Measurements from ENCODE around the gene CABLES1.
"Not testable (repeated sequence)": the region's sequence is repeated elsewhere in the genome, so short reads cannot be mapped to it uniquely, and the experiment has no call there.

CABLES1 gene

GRCh38 chr18:23272498-23273232 lies 137.4 kb downstream of the CABLES1 start:
- no peak for DNase-seq

DNA sequence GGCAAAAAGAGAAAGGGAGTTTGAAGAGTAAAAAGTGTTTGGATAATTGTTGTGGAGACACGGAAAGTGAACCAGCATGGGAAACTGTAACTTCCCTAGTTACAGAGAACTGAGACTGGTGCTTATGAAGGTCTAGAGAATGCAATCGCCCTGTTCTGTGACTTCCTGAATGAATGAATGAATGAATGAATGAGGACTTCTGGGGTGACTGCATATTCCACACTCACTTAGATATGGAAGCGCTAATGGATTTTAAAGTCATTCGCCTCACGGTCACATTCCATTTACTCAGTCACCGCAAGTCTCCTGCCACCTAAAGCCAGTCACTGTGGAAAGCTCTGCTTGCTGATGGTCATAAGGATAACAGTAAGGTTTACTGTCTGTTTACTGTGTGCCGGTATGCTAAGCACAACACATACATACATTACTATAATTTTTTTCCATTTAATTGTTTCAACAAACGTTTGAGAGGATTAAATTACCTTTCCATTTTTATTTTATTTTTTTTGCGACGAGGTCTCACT lies 138.2 kb downstream of the CABLES1 start:
- DNase-seq = no peak

DNA sequence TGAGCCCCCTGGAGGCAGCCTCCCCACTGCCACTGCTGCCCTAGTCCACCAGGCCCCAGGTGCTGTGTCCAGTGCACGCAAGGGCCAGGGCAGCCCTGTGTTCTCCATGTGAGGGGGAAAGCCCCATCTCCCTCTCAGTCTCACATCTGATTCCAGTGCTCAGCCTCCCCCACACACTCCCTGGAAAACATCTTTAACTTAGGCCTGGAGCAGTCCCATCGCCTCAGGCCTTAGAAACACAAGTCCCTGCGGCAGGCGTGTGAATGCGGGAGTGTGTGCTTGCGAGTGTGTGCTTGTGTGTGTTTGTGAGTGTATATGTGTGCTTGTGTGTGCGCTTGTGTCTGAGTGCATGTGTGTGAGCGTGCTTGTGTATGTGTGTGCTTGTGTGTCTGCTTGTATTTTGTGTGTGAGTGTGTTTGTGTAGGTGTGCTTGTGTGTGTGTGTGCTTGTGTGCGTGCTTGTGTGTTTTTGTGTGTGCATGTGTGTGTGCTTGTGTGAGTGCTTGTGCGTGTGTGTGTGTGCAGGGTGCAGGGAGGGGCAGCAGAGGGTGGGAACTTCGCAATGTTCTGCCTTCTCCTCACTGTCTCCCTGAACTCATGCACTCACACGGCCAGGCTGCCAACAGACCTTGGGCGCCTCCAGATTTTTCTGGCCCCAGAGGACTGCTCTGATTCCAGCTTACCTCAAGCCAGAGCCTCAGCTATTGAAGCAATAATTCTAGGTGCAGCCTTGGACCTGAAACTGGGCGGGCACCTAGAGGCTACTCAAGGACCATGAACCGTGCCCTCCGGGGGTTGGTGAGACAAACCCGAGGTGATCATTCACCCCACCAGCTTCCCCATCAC lies 139.6 kb downstream of the CABLES1 start:
- no peak for DNase-seq

DNA sequence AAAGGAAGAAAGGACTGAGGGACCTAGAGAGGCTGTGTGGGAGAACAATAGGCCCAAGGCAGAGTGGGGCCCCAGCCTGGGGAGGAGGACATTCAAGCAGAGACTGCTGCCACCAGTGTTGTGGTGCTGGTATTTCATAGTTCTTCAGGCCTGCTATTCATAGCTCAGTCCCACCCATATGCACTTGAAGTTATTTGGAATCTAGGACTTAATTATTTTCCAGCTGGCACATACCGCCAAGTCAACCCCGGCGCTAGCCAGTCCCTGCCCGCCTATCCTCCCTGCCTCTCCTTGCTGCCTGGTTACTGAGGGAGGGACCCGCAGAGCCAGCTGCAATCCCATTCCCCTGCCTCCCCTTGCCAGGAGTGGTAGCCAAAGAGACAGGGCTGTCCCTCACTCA lies 141.2 kb downstream of the CABLES1 start:
- no peak for DNase-seq

GRCh38 chr18:23277399-23277798 lies 142.1 kb downstream of the CABLES1 start:
- DNase-seq = no peak

DNA sequence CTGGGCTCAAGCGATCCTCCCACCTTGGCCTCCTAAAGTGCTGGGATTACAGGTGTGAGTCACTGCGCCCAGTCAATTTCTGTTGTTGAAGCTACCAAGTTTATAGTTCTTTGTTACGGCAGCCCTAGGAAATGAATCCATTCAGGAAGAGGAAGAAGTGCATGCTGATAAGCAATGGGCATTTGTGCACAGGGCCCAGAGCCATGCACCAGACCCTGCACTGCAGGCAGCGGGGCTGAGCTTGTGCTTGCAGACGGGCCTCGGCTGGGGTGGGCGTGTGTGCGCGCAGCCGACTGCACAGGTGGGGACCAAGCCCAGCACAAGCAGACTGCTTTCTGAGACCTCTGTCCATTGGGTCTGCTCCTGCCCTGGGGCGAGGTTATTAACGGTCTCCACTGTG lies 144.6 kb downstream of the CABLES1 start:
- DNase-seq = no peak

GRCh38 chr18:23280844-23281243 lies 145.6 kb downstream of the CABLES1 start:
- no peak for DNase-seq

- DNase-seq = no peak
Observed at GRCh38 chr18:23281626-23282436, 146.5 kb downstream of the CABLES1 start.

- no peak for DNase-seq
Observed at GRCh38 chr18:23282437-23282781, 147.1 kb downstream of the CABLES1 start.

GRCh38 chr18:23283916-23284430 lies 148.7 kb downstream of the CABLES1 start:
- no peak for DNase-seq

GRCh38 chr18:23284629-23285028 lies 149.3 kb downstream of the CABLES1 start:
- DNase-seq = no peak

- DNase-seq = not testable (repeated sequence)
Observed at GRCh38 chr18:23285581-23285980, 150.3 kb downstream of the CABLES1 start.

- no peak for DNase-seq
Observed at GRCh38 chr18:23291456-23292205, 156.3 kb downstream of the CABLES1 start.

- DNase-seq = no peak
Observed at GRCh38 chr18:23300231-23300805, 165.0 kb downstream of the CABLES1 start.

- DNase-seq = no peak
Observed at GRCh38 chr18:23301972-23302371, 166.7 kb downstream of the CABLES1 start.

- no peak for DNase-seq
Observed at GRCh38 chr18:23302511-23302850, 167.2 kb downstream of the CABLES1 start.

- no peak for DNase-seq
Observed at GRCh38 chr18:23302851-23303527, 167.7 kb downstream of the CABLES1 start.

- DNase-seq = no peak
Observed at GRCh38 chr18:23306822-23307221, 171.5 kb downstream of the CABLES1 start.

DNA sequence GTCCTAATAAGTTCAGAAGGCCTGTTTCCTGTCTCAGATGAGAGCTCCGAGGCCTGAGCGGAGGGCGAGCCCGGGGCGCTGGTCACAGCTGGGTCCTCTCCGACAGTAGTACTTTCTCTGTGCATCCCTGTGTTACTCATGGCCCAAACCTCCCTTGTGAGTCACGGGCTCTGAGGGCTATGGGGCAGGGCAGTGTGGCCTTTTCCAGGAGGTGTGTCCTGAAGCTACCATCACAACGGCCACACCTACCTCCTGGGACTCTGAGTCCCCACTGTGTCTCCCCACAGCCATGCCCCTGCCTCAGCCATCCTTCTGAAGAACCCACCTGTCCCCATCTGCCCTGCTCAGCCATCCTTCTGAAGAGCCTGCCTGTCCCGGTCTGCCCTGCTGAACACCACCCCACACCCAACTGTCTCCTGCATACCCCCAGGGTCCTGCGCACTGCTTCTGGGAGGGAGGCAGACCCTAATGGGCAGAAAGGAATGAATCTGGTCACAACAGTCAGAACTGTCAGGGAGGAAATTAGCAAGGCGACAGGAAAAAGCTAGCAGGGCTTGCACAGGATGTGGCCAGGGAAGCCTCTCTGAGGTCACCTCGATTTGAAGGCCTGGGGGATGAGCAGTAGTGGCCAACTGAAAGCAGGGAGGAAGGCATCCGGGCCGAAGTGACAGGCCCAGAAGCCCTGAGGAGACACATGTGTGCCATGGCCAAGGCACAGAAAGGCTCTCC lies 172.4 kb downstream of the CABLES1 start:
- no peak for DNase-seq
